GM12864 (cell line): ENCODE data around the gene NEU3.
"Not testable (repeated sequence)": the region's sequence is repeated elsewhere in the genome, so short reads cannot be mapped to it uniquely, and the experiment has no call there.

Experiments
- DNase-seq: peaks from one replicate; pipeline ENCODE4 v3.0.0-alpha.2; 2011; ENCODE audit warnings: low read depth
- H3K4me3 ChIP-seq: 2 replicates; pipeline ENCODE4 v1.5.1; 2011; ENCODE audit warnings: mild to moderate bottlenecking, low read depth, low read length, control low read depth
- CTCF ChIP-seq: IDR thresholded peaks from 2 replicates; pipeline ENCODE4 v1.5.1; 2011; ENCODE audit warnings: low read depth, mild to moderate bottlenecking, moderate library complexity, low read length, control low read depth, inconsistent platforms; ENCODE audit errors: missing control alignments

Gene NEU3

GRCh38 chr11:74950374-74950969 lies 38.3 kb upstream of the NEU3 start:
- H3K4me3 ChIP-seq: peak overlapping the region; percentile 65
- no peak for TF ChIP-seq CTCF
- DNase-seq: no peak

- no peak for TF ChIP-seq CTCF
- H3K4me3 ChIP-seq: peak overlapping the region; percentile 65
- no peak for DNase-seq
Observed at GRCh38 chr11:74951226-74951625, 37.5 kb upstream of the NEU3 start.

GRCh38 chr11:74952752-74953151 lies 36.0 kb upstream of the NEU3 start:
- peak overlapping the region; percentile 19; the same call in 1 of the 2 replicates for H3K4me3 ChIP-seq
- no peak for TF ChIP-seq CTCF
- no peak for DNase-seq

GRCh38 chr11:74953451-74953850 lies 35.3 kb upstream of the NEU3 start:
- peak overlapping the region; percentile 25; the same call in 1 of the 2 replicates for H3K4me3 ChIP-seq
- TF ChIP-seq CTCF: no peak
- no peak for DNase-seq

- no peak for TF ChIP-seq CTCF
- no peak for DNase-seq
- H3K4me3 ChIP-seq: peak overlapping the region; percentile 23
Observed at GRCh38 chr11:74954199-74954598, 34.5 kb upstream of the NEU3 start.

GRCh38 chr11:74956397-74957015 lies 32.2 kb upstream of the NEU3 start:
- DNase-seq: no peak
- TF ChIP-seq CTCF: no peak
- no peak overlapping the region for H3K4me3 ChIP-seq

GRCh38 chr11:74957937-74958629 lies 30.6 kb upstream of the NEU3 start:
- H3K4me3 ChIP-seq: no peak overlapping the region
- TF ChIP-seq CTCF: no peak
- no peak for DNase-seq

GRCh38 chr11:74960128-74960527 lies 28.6 kb upstream of the NEU3 start:
- H3K4me3 ChIP-seq, DNase-seq: not testable (repeated sequence)
